Ovary (tissue), 9 donors: ENCODE data around the gene ITPR3. TPM values are rescaled to one million over a fixed set of nuclear protein-coding genes. Genes with fewer than 3 reads are reported as not detected.

Experiments
- DNase-seq, 5 donors: peaks; one replicate each; pipeline ENCODE4 v3.0.0-alpha.2; 2019 to 2020
- H3K27ac ChIP-seq, 2 donors: fragments of 200-600 bp; one replicate each; pipeline versions ENCODE4 v1.5.1 to v1.8.0; 2019 to 2022
- H3K27me3 ChIP-seq: fragments of 200-600 bp; one replicate; pipeline ENCODE4 v1.8.0; 2022
- H3K36me3 ChIP-seq: fragments of 200-600 bp; sonication (generic); one replicate; pipeline ENCODE4 v1.5.1; 2019
- H3K4me1 ChIP-seq: one replicate; pipeline ENCODE4 v1.8.1; 2013; ENCODE audit warnings: mild to moderate bottlenecking, moderate library complexity; ENCODE audit not compliant: insufficient read depth
- H3K4me3 ChIP-seq: fragments of 200-600 bp; sonication (generic); one replicate; pipeline ENCODE4 v1.5.1; 2017
- H3K9me3 ChIP-seq, 2 donors: fragments of 200-600 bp in 1 of 2; sonication (generic) in 1 of 2; one replicate each; pipeline versions ENCODE4 v1.5.1 to v1.8.1; 2013 to 2019; ENCODE audit warnings: mild to moderate bottlenecking in 1 of 2, moderate library complexity in 1 of 2
- CTCF ChIP-seq, 3 donors: fragments of 450-650 bp in 2 of 3; fragments of 200-600 bp in 1 of 3; IDR thresholded peaks; one replicate each; pipeline versions ENCODE4 v1.5.1 to v1.8.0; 2016 to 2022; ENCODE audit warnings: antibody characterized with exemption in 3 of 3, mild to moderate bottlenecking in 1 of 3
- EP300 ChIP-seq: sonication (generic); formaldehyde crosslinking; IDR thresholded peaks from one replicate; pipeline ENCODE4 v1.6.1; 2017; ENCODE audit warnings: antibody characterized with exemption
- POLR2A ChIP-seq: fragments of 450-650 bp; IDR thresholded peaks from one replicate; pipeline ENCODE4 v1.6.1; 2017; ENCODE audit warnings: antibody characterized with exemption, mild to moderate bottlenecking, moderate library complexity
- WGBS, 3 donors: extraction: QIAGEN DNeasy Blood & Tissue Kit in 1 of 3; methylation state at CpG; one replicate each; pipeline versions ENCODE4 v1.1.5 to v1.1.7; 2013 to 2017; 5-methylcytosine and 5-hydroxymethylcytosine counted together
- intact Hi-C, 4 donors: fragments of 100-400 bp; cut with DNase I; formaldehyde crosslinking; loops; one replicate each; pipeline versions ENCODE4 v1.11.0 to v1.15.1; 2022 to 2023
- polyA plus RNA-seq, 2 donors: library from polyadenylated mRNA; stranded (reverse); fragments of 200-250 nt in 1 of 2; fragments of 350-450 nt in 1 of 2; fragmentation: Illumina TruSeq in 1 of 2; extraction: RNeasy Lipid Tissue Mini Kit (QIAGEN cat#74804) in 1 of 2; gene quantifications; one replicate each; pipeline ENCODE4 v1.2.3, GENCODE V29; 2013 to 2014
- total RNA-seq, 7 donors: library from RNA; depleted of rRNA in 2 of 7; stranded (reverse); fragments of >200 nt in 2 of 7; fragmentation: NEBNext Ultra II Directional in 3 of 7; extraction: Animal tissue kit (Norgen Biotek cat#: 25700) in 3 of 7; gene quantifications; one replicate each; pipeline versions ENCODE4 v1.1.0 to v1.2.4, GENCODE V29; 2016 to 2023
- donor health status: DM: no; HTN: no; CAD: no; lungs with moderate emphysema.
- donor health status: DM: no; HTN: no; CAD: no.
- donor health status: Bipolar disorder and iron deficiency.
- donor health status: DM: yes; HTN: yes; CAD: no.
- donor health status: DM: no; HTN: no; CAD: no.
- donor health status: DM: yes; HTN: yes; CAD: no.

The ITPR3 gene
- total and polyA plus RNA-seq, 9 donors = 3.6 to 31.1 (median 11.7) TPM

- Histone ChIP-seq H3K36me3 (no peaks in the 10 kb centered on the region), H3K4me1 (no peaks in the 10 kb centered on the region), H3K9me3 (no peaks in the 10 kb centered on the region), H3K27me3 (no peaks in the 10 kb centered on the region), H3K4me3 (no peak overlapping the region), H3K27ac (no peak overlapping the region)
- DNase-seq = no peak
- intact Hi-C loops = no loop called here
- no peak for TF ChIP-seq POLR2A
- no peak for TF ChIP-seq EP300
- TF ChIP-seq CTCF (IDR thresholded peaks at IDR 0.05) = no peak
- 47 to 58% (median 54%) methylated on average over 3 of the region's 3 CpGs for WGBS, 3 donors
Measured at GRCh38 chr6:33609019-33609418, 12.1 kb upstream of the ITPR3 start.

GRCh38 chr6:33609528-33609927 lies 11.6 kb upstream of the ITPR3 start:
- DNase-seq = peak in 1 of 5 donors; percentile 40
- Histone ChIP-seq H3K27me3 (no peaks in the 10 kb centered on the region), H3K9me3 (no peaks in the 10 kb centered on the region), H3K27ac (no peak overlapping the region), H3K4me1 (no peaks in the 10 kb centered on the region), H3K36me3 (no peaks in the 10 kb centered on the region), H3K4me3 (no peak overlapping the region)
- TF ChIP-seq POLR2A = no peak
- no peak for TF ChIP-seq CTCF (IDR thresholded peaks at IDR 0.05)
- no peak for TF ChIP-seq EP300
- intact Hi-C loops = no loop called here
- WGBS, 3 donors = 28 to 51% (median 38%) methylated on average over 6 of the region's 6 CpGs

GRCh38 chr6:33610067-33610466 lies 11.1 kb upstream of the ITPR3 start:
- Histone ChIP-seq H3K27me3 (no peaks in the 10 kb centered on the region), H3K4me1 (no peaks in the 10 kb centered on the region), H3K27ac (no peak overlapping the region), H3K36me3 (no peaks in the 10 kb centered on the region), H3K4me3 (no peak overlapping the region), H3K9me3 (no peaks in the 10 kb centered on the region)
- WGBS, 3 donors = 62 to 78% (median 67%) methylated on average over 4 of the region's 4 CpGs
- intact Hi-C loops = no loop called here
- DNase-seq = no peak
- TF ChIP-seq CTCF (IDR thresholded peaks at IDR 0.05) (no peak), POLR2A (no peak), EP300 (no peak)

GRCh38 chr6:33610779-33611732 lies 10.1 kb upstream of the ITPR3 start:
- no peaks in the 10 kb centered on the region for H3K9me3 ChIP-seq
- intact Hi-C loops = no loop called here
- no peaks in the 10 kb centered on the region for H3K27me3 ChIP-seq
- WGBS, 3 donors = 61 to 68% (median 62%) methylated on average over 22 of the region's 22 CpGs
- no peak overlapping the region for H3K27ac ChIP-seq
- H3K4me3 ChIP-seq = no peak overlapping the region
- H3K36me3 ChIP-seq = no peaks in the 10 kb centered on the region
- no peaks in the 10 kb centered on the region for H3K4me1 ChIP-seq
- TF ChIP-seq POLR2A = no peak
- TF ChIP-seq EP300 = no peak
- TF ChIP-seq CTCF (IDR thresholded peaks at IDR 0.05) = no peak
- DNase-seq = peak in 2 of 5 donors; percentile 44 to 67
